WTC11 (cell line): ENCODE measurements around the gene TGFBI.

ENCODE experiments used
- CREM ChIP-seq: sonication (generic); formaldehyde crosslinking; IDR thresholded peaks from 2 replicates; pipeline ENCODE4 v1.8.1; 2022; ENCODE audit warnings: mild to moderate bottlenecking, missing genetic modification reagents, moderate library complexity
- ETV6 ChIP-seq: sonication (generic); formaldehyde crosslinking; IDR thresholded peaks from 2 replicates; pipeline ENCODE4 v1.8.1; 2022; ENCODE audit warnings: mild to moderate bottlenecking, missing genetic modification reagents
- SP1 ChIP-seq: sonication (generic); formaldehyde crosslinking; conservative IDR thresholded peaks from 2 replicates; pipeline ENCODE4 v1.8.1; 2022; ENCODE audit warnings: missing genetic modification reagents
- TF ChIP-seq, protein P1 (sequence below): fragments of 200-600 bp; IDR thresholded peaks from 2 replicates; pipeline ENCODE4 v1.8.0; 2022; ENCODE audit warnings: antibody characterized with exemption
- TF ChIP-seq, protein P2 (sequence below): sonication (generic); formaldehyde crosslinking; IDR thresholded peaks from 2 replicates; pipeline ENCODE4 v1.8.1; 2022; ENCODE audit warnings: mild to moderate bottlenecking, moderate library complexity, missing genetic modification reagents

DNA sequence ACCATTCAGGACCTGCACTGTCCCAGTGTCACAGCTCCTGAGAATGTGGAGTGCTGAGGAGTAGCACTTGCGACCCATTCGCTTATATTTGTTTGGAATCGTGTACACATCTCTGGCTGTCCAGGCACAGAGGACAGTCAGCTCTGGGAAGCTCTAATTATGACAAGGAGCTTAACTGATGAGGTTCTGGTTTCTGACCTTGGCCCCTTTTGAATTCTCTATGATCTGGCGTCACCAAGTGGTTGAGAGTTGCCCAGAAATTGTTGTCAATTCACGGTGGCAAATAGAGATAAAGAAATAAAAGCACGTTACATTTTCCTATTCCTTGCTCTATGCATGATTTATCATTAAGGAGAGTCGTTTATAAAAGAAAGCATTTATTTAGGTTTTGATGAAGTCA lies 39.1 kb upstream of the TGFBI start:
- TF ChIP-seq, protein P1, sequence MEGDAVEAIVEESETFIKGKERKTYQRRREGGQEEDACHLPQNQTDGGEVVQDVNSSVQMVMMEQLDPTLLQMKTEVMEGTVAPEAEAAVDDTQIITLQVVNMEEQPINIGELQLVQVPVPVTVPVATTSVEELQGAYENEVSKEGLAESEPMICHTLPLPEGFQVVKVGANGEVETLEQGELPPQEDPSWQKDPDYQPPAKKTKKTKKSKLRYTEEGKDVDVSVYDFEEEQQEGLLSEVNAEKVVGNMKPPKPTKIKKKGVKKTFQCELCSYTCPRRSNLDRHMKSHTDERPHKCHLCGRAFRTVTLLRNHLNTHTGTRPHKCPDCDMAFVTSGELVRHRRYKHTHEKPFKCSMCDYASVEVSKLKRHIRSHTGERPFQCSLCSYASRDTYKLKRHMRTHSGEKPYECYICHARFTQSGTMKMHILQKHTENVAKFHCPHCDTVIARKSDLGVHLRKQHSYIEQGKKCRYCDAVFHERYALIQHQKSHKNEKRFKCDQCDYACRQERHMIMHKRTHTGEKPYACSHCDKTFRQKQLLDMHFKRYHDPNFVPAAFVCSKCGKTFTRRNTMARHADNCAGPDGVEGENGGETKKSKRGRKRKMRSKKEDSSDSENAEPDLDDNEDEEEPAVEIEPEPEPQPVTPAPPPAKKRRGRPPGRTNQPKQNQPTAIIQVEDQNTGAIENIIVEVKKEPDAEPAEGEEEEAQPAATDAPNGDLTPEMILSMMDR, result no peak
- no peak for TF ChIP-seq ETV6 (CRISPR knock-in tag)
- TF ChIP-seq, protein P2, sequence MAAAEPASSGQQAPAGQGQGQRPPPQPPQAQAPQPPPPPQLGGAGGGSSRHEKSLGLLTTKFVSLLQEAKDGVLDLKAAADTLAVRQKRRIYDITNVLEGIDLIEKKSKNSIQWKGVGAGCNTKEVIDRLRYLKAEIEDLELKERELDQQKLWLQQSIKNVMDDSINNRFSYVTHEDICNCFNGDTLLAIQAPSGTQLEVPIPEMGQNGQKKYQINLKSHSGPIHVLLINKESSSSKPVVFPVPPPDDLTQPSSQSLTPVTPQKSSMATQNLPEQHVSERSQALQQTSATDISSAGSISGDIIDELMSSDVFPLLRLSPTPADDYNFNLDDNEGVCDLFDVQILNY (CRISPR knock-in tag), result no peak
- no peak for TF ChIP-seq CREM (CRISPR knock-in tag)
- no peak for TF ChIP-seq SP1 (CRISPR knock-in tag)
